ENCODE measurements around the gene NUP214. TPM values are rescaled to one million over a fixed set of nuclear protein-coding genes. Genes with fewer than 3 reads are reported as not detected.
"Not testable (repeated sequence)": the region's sequence is repeated elsewhere in the genome, so short reads cannot be mapped to it uniquely, and the experiment has no call there.

Gene NUP214
- total and polyA plus RNA-seq, 2 experiments from 2014 or later, result 14.7 to 29.0 TPM

GRCh38 chr9:131148966-131149687 lies 23.7 kb downstream of the NUP214 start:
- no peak overlapping the region for H3K4me3 ChIP-seq
- peaks cover 82% of the 10 kb centered on the region for H3K36me3 ChIP-seq
- H3K27me3 ChIP-seq, result no peaks in the 10 kb centered on the region
- H3K27ac ChIP-seq, result no peak overlapping the region
- H3K4me1 ChIP-seq (ENCODE audit: low read depth), result no peaks in the 10 kb centered on the region
- H3K9me3 ChIP-seq (ENCODE audit: low read depth), result no peaks in the 10 kb centered on the region
- DNase-seq (ENCODE audit: low read depth in 1 of 2, low spot score in 1 of 2), result no peak
- TF ChIP-seq CTCF (IDR thresholded peaks at IDR 0.05; ENCODE audit: low read depth, low read length), result no peak

GRCh38 chr9:131149688-131150053 lies 24.3 kb downstream of the NUP214 start:
- Histone ChIP-seq H3K9me3 (ENCODE audit: low read depth) (no peaks in the 10 kb centered on the region), H3K4me1 (ENCODE audit: low read depth) (no peaks in the 10 kb centered on the region), H3K27ac (no peak overlapping the region), H3K27me3 (no peaks in the 10 kb centered on the region), H3K36me3 (peaks cover 80% of the 10 kb centered on the region), H3K4me3 (no peak overlapping the region)
- no peak for DNase-seq (ENCODE audit: low read depth in 1 of 2, low spot score in 1 of 2)
- no peak for TF ChIP-seq CTCF (IDR thresholded peaks at IDR 0.05; ENCODE audit: low read depth, low read length)

GRCh38 chr9:131153595-131153994 lies 28.2 kb downstream of the NUP214 start:
- Histone ChIP-seq H3K4me1 (ENCODE audit: low read depth) (no peaks in the 10 kb centered on the region), H3K36me3 (peaks cover 52% of the 10 kb centered on the region), H3K4me3 (no peak overlapping the region), H3K27me3 (no peaks in the 10 kb centered on the region), H3K27ac (no peak overlapping the region), H3K9me3 (ENCODE audit: low read depth) (no peaks in the 10 kb centered on the region)
- DNase-seq (ENCODE audit: low read depth in 1 of 2, low spot score in 1 of 2), result no peak
- TF ChIP-seq CTCF (IDR thresholded peaks at IDR 0.05; ENCODE audit: low read depth, low read length), result no peak

GRCh38 chr9:131158673-131159072 lies 33.3 kb downstream of the NUP214 start:
- H3K9me3 ChIP-seq (ENCODE audit: low read depth); DNase-seq (ENCODE audit: low read depth in 1 of 2, low spot score in 1 of 2); H3K27me3 ChIP-seq; H3K27ac ChIP-seq; H3K4me3 ChIP-seq; H3K4me1 ChIP-seq (ENCODE audit: low read depth): not testable (repeated sequence)
- peaks cover 33% of the 10 kb centered on the region for H3K36me3 ChIP-seq

- no peak for TF ChIP-seq CTCF (IDR thresholded peaks at IDR 0.05; ENCODE audit: low read depth, low read length)
- H3K4me1 ChIP-seq (ENCODE audit: low read depth), result no peaks in the 10 kb centered on the region
- no peak overlapping the region for H3K27ac ChIP-seq
Observed at GRCh38 chr9:131160416-131161112, 35.2 kb downstream of the NUP214 start.

GRCh38 chr9:131161585-131161984 lies 36.2 kb downstream of the NUP214 start:
- no peak for DNase-seq (ENCODE audit: low read depth in 1 of 2, low spot score in 1 of 2)
- Histone ChIP-seq H3K27me3 (no peaks in the 10 kb centered on the region), H3K36me3 (peaks cover 46% of the 10 kb centered on the region), H3K4me1 (ENCODE audit: low read depth) (no peaks in the 10 kb centered on the region), H3K9me3 (ENCODE audit: low read depth) (no peaks in the 10 kb centered on the region), H3K27ac (no peak overlapping the region), H3K4me3 (no peak overlapping the region)
- TF ChIP-seq CTCF (IDR thresholded peaks at IDR 0.05; ENCODE audit: low read depth, low read length), result no peak

More at GRCh38 chr9:131160416-131161112, 35.2 kb downstream of the NUP214 start:
- H3K27me3 ChIP-seq, result no peaks in the 10 kb centered on the region
- H3K36me3 ChIP-seq, result peaks cover 39% of the 10 kb centered on the region
- no peak overlapping the region for H3K4me3 ChIP-seq
- DNase-seq (ENCODE audit: low read depth in 1 of 2, low spot score in 1 of 2), result no peak
- H3K9me3 ChIP-seq (ENCODE audit: low read depth), result no peaks in the 10 kb centered on the region

Data from cardiac muscle cell (in vitro differentiated cells and primary cell).